Activated T-cell treated with anti-CD3 and anti-CD28 coated beads, Interleukin-2, amount 50 U/mL, for 24 hours (primary cell): ENCODE data around the gene SRCIN1.
"Not testable (repeated sequence)": the region's sequence is repeated elsewhere in the genome, so short reads cannot be mapped to it uniquely, and the experiment has no call there.

Source experiments
- DNase-seq: peaks from one replicate; pipeline ENCODE4 v3.0.0-alpha.2; 2020
- H3K27ac Mint-ChIP-seq: 2 replicates; pipeline ENCODE4 v1.8.0; 2020; ENCODE audit warnings: mild to moderate bottlenecking, mixed read lengths
- H3K27me3 Mint-ChIP-seq: 2 replicates; pipeline ENCODE4 v1.8.0; 2020; ENCODE audit warnings: mixed read lengths
- H3K36me3 Mint-ChIP-seq: 2 replicates; pipeline ENCODE4 v1.8.0; 2020; ENCODE audit warnings: low read depth, mixed read lengths
- H3K4me1 Mint-ChIP-seq: 2 replicates; pipeline ENCODE4 v1.8.0; 2020; ENCODE audit warnings: low read depth, mixed read lengths
- H3K4me3 Mint-ChIP-seq: 2 replicates; pipeline ENCODE4 v1.8.0; 2020; ENCODE audit warnings: mild to moderate bottlenecking, moderate library complexity, mixed read lengths
- H3K9me3 Mint-ChIP-seq: 2 replicates; pipeline ENCODE4 v1.8.0; 2020; ENCODE audit warnings: mixed read lengths

The SRCIN1 gene

GRCh38 chr17:38482700-38483043 lies 123.1 kb downstream of the SRCIN1 start:
- not testable (repeated sequence) for H3K9me3 Mint-ChIP-seq, H3K36me3 Mint-ChIP-seq, H3K4me3 Mint-ChIP-seq, H3K27me3 Mint-ChIP-seq, DNase-seq, H3K27ac Mint-ChIP-seq
- peaks cover 12% of the 10 kb centered on the region for H3K4me1 Mint-ChIP-seq

- not testable (repeated sequence) for H3K9me3 Mint-ChIP-seq, H3K27ac Mint-ChIP-seq, DNase-seq, H3K27me3 Mint-ChIP-seq, H3K4me3 Mint-ChIP-seq, H3K36me3 Mint-ChIP-seq
- peaks cover 12% of the 10 kb centered on the region for H3K4me1 Mint-ChIP-seq
Observed at GRCh38 chr17:38482039-38482699, 123.6 kb downstream of the SRCIN1 start.
